Measurements from ENCODE around the gene ZFPM1.
A peak's percentile ranks its signal among the peaks of the same experiment; 100 is the strongest.

Gene ZFPM1

GRCh38 chr16:88491001-88491559, 38.0 kb downstream of the ZFPM1 start:
- H3K4me3 ChIP-seq (ENCODE audit: control insufficient read depth, low read depth, low read length) = no peak overlapping the region
- DNase-seq (ENCODE audit: low read depth) = no peak
- TF ChIP-seq CTCF (conservative IDR thresholded peaks at IDR 0.05; ENCODE audit: control insufficient read depth, insufficient read depth, low read depth, low read length) = no peak

GRCh38 chr16:88491560-88492310, 38.7 kb downstream of the ZFPM1 start:
- TF ChIP-seq CTCF (conservative IDR thresholded peaks at IDR 0.05; ENCODE audit: control insufficient read depth, insufficient read depth, low read depth, low read length) = no peak
- DNase-seq (ENCODE audit: low read depth) = no peak
- H3K4me3 ChIP-seq (ENCODE audit: control insufficient read depth, low read depth, low read length) = no peak overlapping the region

GRCh38 chr16:88493879-88494278, 40.8 kb downstream of the ZFPM1 start:
- no peak for DNase-seq (ENCODE audit: low read depth)
- no peak for TF ChIP-seq CTCF (conservative IDR thresholded peaks at IDR 0.05; ENCODE audit: control insufficient read depth, insufficient read depth, low read depth, low read length)
- no peak overlapping the region for H3K4me3 ChIP-seq (ENCODE audit: control insufficient read depth, low read depth, low read length)

GRCh38 chr16:88494335-88495154, 41.5 kb downstream of the ZFPM1 start:
- DNase-seq (ENCODE audit: low read depth) = no peak
- no peak overlapping the region for H3K4me3 ChIP-seq (ENCODE audit: control insufficient read depth, low read depth, low read length)
- no peak for TF ChIP-seq CTCF (conservative IDR thresholded peaks at IDR 0.05; ENCODE audit: control insufficient read depth, insufficient read depth, low read depth, low read length)

GRCh38 chr16:88495268-88495772, 42.2 kb downstream of the ZFPM1 start:
- TF ChIP-seq CTCF (conservative IDR thresholded peaks at IDR 0.05; ENCODE audit: control insufficient read depth, insufficient read depth, low read depth, low read length) = no peak
- DNase-seq (ENCODE audit: low read depth) = no peak
- H3K4me3 ChIP-seq (ENCODE audit: control insufficient read depth, low read depth, low read length) = no peak overlapping the region

GRCh38 chr16:88497561-88498462, 44.7 kb downstream of the ZFPM1 start:
- H3K4me3 ChIP-seq (ENCODE audit: control insufficient read depth, low read depth, low read length) = no peak overlapping the region
- no peak for TF ChIP-seq CTCF (conservative IDR thresholded peaks at IDR 0.05; ENCODE audit: control insufficient read depth, insufficient read depth, low read depth, low read length)
- peak; percentile 47 for DNase-seq (ENCODE audit: low read depth)

Data from fibroblast of mammary gland (primary cell).